Tibial nerve (tissue), 4 donors: Measurements from ENCODE around the gene DOCK9. TPM values are rescaled to one million over a fixed set of nuclear protein-coding genes. Genes with fewer than 3 reads are reported as not detected.

Source experiments
- DNase-seq, 2 donors: peaks; one replicate each; pipeline ENCODE4 v3.0.0-alpha.2; 2019; ENCODE audit warnings: low spot score in 2 of 2
- H3K27ac ChIP-seq, 4 donors: fragments of 200-600 bp; sonication (generic) in 3 of 4; one replicate each; pipeline ENCODE4 v1.5.1; 2017 to 2019; ENCODE audit warnings: mild to moderate bottlenecking in 1 of 4
- H3K27me3 ChIP-seq, 2 donors: fragments of 200-600 bp; sonication (generic) in 1 of 2; one replicate each; pipeline versions ENCODE4 v1.5.1 to v1.6.0; 2017 to 2019
- H3K36me3 ChIP-seq, 3 donors: fragments of 200-600 bp; sonication (generic); one replicate each; pipeline ENCODE4 v1.5.1; 2018 to 2019
- H3K4me1 ChIP-seq, 4 donors: fragments of 200-600 bp; sonication (generic) in 3 of 4; one replicate each; pipeline ENCODE4 v1.5.1; 2017 to 2019
- H3K4me3 ChIP-seq, 4 donors: fragments of 200-600 bp; sonication (generic) in 3 of 4; one replicate each; pipeline ENCODE4 v1.5.1; 2017 to 2019; ENCODE audit warnings: mild to moderate bottlenecking in 1 of 4, moderate library complexity in 1 of 4
- H3K9me3 ChIP-seq, 4 donors: fragments of 200-600 bp; sonication (generic) in 3 of 4; one replicate each; pipeline ENCODE4 v1.5.1; 2017 to 2019
- EP300 ChIP-seq, 2 donors: sonication (generic); formaldehyde crosslinking; IDR thresholded peaks; one replicate each; pipeline ENCODE4 v1.6.1; 2017; ENCODE audit warnings: antibody characterized with exemption in 2 of 2, mild to moderate bottlenecking in 1 of 2
- POLR2A ChIP-seq, 2 donors: fragments of 450-650 bp; IDR thresholded peaks; one replicate each; pipeline ENCODE4 v1.6.1; 2017; ENCODE audit warnings: antibody characterized with exemption in 2 of 2, mild to moderate bottlenecking in 2 of 2, moderate library complexity in 2 of 2
- WGBS, 2 donors: methylation state at CpG; one replicate each; pipeline ENCODE4 v1.1.5; 2018; 5-methylcytosine and 5-hydroxymethylcytosine counted together
- total RNA-seq, 4 donors: library from RNA; depleted of rRNA; stranded (reverse); fragments of >200 nt; gene quantifications; one replicate each; pipeline ENCODE4 v1.1.0, GENCODE V29; 2016
- TF ChIP-seq, protein P1 (sequence below), 5 experiments: fragments of 200-600 bp in 3 of 5; fragments of 450-650 bp in 2 of 5; sonication (generic) in 3 of 5; IDR thresholded peaks; one replicate each; pipeline ENCODE4 v1.5.1; 2016 to 2019; ENCODE audit warnings: antibody characterized with exemption in 5 of 5, mild to moderate bottlenecking in 3 of 5, moderate library complexity in 2 of 5

The DOCK9 gene
- total RNA-seq, 4 donors from 2014 or later: 147 to 258 (median 243) TPM

DNA sequence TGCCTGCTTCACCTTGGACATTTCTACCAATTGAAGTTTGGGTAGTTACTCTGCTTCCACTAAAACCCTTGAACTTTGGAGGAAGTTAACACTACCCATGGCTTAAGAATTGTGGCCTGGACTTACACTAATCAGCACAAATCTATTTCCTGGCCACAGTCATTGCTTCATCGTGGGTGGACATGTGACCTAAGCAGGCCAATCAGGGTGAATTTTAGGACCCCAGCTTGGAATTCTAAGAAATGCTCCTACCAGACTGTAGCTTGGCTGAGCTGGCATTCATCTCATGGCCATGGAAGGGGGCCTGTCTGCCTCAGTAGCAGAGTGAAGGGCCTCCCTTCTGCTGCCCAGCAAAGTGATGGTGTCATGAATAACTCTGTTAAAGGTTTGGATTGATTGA is 167.1 kb downstream of the DOCK9 start:
- no peak for DNase-seq
- WGBS, 2 donors: 80 to 87% methylated on average over 1 of the region's 1 CpG
- no peak overlapping the region for H3K27ac ChIP-seq

DNA sequence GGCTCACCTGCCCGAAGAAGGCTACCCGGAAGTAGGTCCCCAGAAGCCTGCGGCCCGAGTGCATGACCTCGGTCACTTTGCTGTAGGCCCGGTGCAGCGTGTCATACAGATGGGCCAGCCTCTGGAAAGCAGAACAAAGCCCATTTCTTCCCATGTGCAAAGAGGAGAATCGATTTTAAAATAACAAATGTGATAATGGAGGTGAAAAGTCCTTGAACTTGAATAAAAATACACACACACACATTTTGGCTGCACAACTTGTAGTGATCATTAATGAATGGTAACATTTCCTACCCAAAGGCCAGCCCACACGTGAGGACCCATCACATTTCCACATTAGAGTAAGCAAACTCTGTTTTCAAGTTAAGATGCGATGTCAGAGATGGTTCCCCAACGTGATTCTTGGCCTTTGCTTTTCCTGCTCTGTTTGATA is 168.5 kb downstream of the DOCK9 start:
- DNase-seq: no peak
- H3K4me1 ChIP-seq: no peaks in the 10 kb centered on the region
- H3K27ac ChIP-seq: no peak overlapping the region
- peaks cover 0 to 72% (median 5%) of the 10 kb centered on the region in 3 donors for H3K36me3 ChIP-seq
- TF ChIP-seq POLR2A (IDR thresholded peaks at IDR 0.05) (no peak), EP300 (IDR thresholded peaks at IDR 0.05) (no peak)
- TF ChIP-seq, protein P1, sequence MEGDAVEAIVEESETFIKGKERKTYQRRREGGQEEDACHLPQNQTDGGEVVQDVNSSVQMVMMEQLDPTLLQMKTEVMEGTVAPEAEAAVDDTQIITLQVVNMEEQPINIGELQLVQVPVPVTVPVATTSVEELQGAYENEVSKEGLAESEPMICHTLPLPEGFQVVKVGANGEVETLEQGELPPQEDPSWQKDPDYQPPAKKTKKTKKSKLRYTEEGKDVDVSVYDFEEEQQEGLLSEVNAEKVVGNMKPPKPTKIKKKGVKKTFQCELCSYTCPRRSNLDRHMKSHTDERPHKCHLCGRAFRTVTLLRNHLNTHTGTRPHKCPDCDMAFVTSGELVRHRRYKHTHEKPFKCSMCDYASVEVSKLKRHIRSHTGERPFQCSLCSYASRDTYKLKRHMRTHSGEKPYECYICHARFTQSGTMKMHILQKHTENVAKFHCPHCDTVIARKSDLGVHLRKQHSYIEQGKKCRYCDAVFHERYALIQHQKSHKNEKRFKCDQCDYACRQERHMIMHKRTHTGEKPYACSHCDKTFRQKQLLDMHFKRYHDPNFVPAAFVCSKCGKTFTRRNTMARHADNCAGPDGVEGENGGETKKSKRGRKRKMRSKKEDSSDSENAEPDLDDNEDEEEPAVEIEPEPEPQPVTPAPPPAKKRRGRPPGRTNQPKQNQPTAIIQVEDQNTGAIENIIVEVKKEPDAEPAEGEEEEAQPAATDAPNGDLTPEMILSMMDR (IDR thresholded peaks at IDR 0.05): no peak
- H3K9me3 ChIP-seq: no peaks in the 10 kb centered on the region
- no peak overlapping the region for H3K4me3 ChIP-seq
- WGBS, 2 donors: 73 to 77% methylated on average over 11 of the region's 11 CpGs
- no peaks in the 10 kb centered on the region for H3K27me3 ChIP-seq

More for the DNA sequence above, 167.1 kb downstream of the DOCK9 start:
- Histone ChIP-seq H3K27me3 (no peaks in the 10 kb centered on the region), H3K4me3 (no peak overlapping the region), H3K4me1 (no peaks in the 10 kb centered on the region), H3K9me3 (no peaks in the 10 kb centered on the region), H3K36me3 (peaks cover 0 to 68% (median 0%) of the 10 kb centered on the region in 3 donors)
- TF ChIP-seq, protein P1 (IDR thresholded peaks at IDR 0.05): no peak
- TF ChIP-seq EP300 (IDR thresholded peaks at IDR 0.05) (no peak), POLR2A (IDR thresholded peaks at IDR 0.05) (no peak)

DNA sequence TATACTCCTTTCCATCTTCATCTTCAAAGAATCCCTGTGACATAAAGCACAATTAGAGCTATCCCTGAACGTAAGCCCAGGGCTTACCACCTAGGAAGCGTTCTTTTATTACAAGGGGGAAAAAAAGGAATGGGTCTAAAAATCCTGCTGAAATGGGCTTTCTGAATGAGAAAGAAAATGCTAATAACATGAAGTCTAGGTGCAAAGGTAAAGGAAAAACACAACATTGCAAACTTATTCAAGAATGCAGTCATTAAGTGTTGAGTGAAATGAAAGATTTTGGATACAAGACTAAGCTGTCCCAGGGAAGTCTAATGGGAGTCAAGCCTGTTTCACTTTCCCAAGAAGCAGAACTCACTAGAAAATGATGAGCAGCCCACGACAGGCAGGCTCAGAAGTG is 170.1 kb downstream of the DOCK9 start:
- no peak overlapping the region for H3K27ac ChIP-seq
- TF ChIP-seq POLR2A (IDR thresholded peaks at IDR 0.05) (no peak), EP300 (IDR thresholded peaks at IDR 0.05) (no peak)
- TF ChIP-seq, protein P1 (IDR thresholded peaks at IDR 0.05): no peak
- WGBS, 2 donors: 74 to 79% methylated on average over 3 of the region's 3 CpGs
- no peaks in the 10 kb centered on the region for H3K27me3 ChIP-seq
- no peaks in the 10 kb centered on the region for H3K4me1 ChIP-seq
- H3K36me3 ChIP-seq: peaks cover 0 to 80% (median 8%) of the 10 kb centered on the region in 3 donors
- DNase-seq: no peak
- H3K9me3 ChIP-seq: no peaks in the 10 kb centered on the region
- no peak overlapping the region for H3K4me3 ChIP-seq

DNA sequence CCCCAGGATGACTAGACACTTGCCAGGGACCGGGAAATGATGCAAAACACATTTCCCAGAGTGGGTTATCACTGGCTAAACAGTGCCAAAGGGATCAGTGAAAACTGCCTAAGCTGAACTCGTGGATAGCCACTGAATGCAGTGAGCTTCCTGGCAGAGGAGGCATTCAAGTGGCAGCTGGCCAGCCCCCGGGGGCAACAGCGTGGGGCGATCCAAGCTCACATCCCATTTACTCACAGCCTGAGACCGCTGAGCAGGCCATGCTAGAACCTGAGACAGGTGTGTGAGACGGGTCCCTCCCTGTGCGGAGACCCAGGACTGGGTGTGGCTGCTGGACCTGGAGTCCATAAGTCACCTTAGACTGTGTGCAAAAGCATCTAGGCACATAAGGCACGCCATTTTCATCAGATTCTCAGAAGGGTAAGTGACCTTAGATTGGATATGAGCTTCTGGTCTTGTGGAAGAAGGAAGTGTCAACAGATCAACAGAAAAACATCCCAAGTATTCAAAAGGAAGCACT is 173.5 kb downstream of the DOCK9 start:
- WGBS, 2 donors: 83 to 84% methylated on average over 8 to 9 of the region's 9 CpGs
- no peak overlapping the region for H3K27ac ChIP-seq
- H3K4me3 ChIP-seq: no peak overlapping the region
- peaks cover 0 to 86% (median 8%) of the 10 kb centered on the region in 3 donors for H3K36me3 ChIP-seq
- no peaks in the 10 kb centered on the region for H3K27me3 ChIP-seq
- DNase-seq: no peak
- no peaks in the 10 kb centered on the region for H3K9me3 ChIP-seq
- TF ChIP-seq POLR2A (IDR thresholded peaks at IDR 0.05): no peak
- TF ChIP-seq, protein P1 (IDR thresholded peaks at IDR 0.05): no peak
- TF ChIP-seq EP300 (IDR thresholded peaks at IDR 0.05): no peak
- peaks cover 0 to 6% (median 0%) of the 10 kb centered on the region in 4 donors for H3K4me1 ChIP-seq

DNA sequence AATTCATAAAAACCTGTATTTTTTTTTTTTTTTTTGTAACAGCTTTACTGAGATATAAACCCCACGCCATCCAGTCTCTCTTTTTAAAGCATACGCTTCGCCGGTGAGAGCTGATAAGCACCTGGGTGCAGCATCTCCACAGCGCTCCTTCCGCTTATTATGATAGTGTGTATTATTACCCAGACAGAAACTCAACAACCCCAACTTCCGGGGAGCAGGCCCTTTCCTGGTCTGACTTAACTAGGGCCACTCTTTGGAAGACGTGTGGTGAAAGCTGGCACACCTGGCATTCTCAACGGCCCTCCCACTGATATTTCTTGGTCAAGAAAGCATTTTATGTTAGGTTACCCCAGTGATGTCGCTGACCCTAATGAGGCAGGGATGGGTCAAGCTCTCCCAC is 173.9 kb downstream of the DOCK9 start:
- H3K36me3 ChIP-seq: peaks cover 0 to 86% (median 8%) of the 10 kb centered on the region in 3 donors
- H3K27ac ChIP-seq: no peak overlapping the region
- DNase-seq: no peak
- peaks cover 0 to 6% (median 0%) of the 10 kb centered on the region in 4 donors for H3K4me1 ChIP-seq
- H3K4me3 ChIP-seq: no peak overlapping the region
- H3K27me3 ChIP-seq: no peaks in the 10 kb centered on the region
- 89 to 90% methylated on average over 10 of the region's 10 CpGs for WGBS, 2 donors
- H3K9me3 ChIP-seq: no peaks in the 10 kb centered on the region
- TF ChIP-seq EP300 (IDR thresholded peaks at IDR 0.05) (no peak), POLR2A (IDR thresholded peaks at IDR 0.05) (no peak)
- TF ChIP-seq, protein P1 (IDR thresholded peaks at IDR 0.05): no peak
